MG63 (cell line): ENCODE data around the gene ARSB. TPM values are rescaled to one million over a fixed set of nuclear protein-coding genes. Genes with fewer than 3 reads are reported as not detected.
"Not testable (repeated sequence)": the region's sequence is repeated elsewhere in the genome, so short reads cannot be mapped to it uniquely, and the experiment has no call there.

Source experiments
- DNase-seq: peaks from one replicate; pipeline ENCODE4 v3.0.0-alpha.2; 2020
- H3K27me3 ChIP-seq: fragments of 250-450 bp; sonication (Bioruptor Pico); 2 replicates; pipeline ENCODE4 v1.5.1; 2020; ENCODE audit warnings: mild to moderate bottlenecking, moderate library complexity
- H3K36me3 ChIP-seq: fragments of 250-450 bp; sonication (Bioruptor Pico); 2 replicates; pipeline ENCODE4 v1.5.1; 2020; ENCODE audit warnings: mild to moderate bottlenecking, moderate library complexity
- H3K4me3 ChIP-seq: fragments of 250-450 bp; sonication (Bioruptor Pico); 2 replicates; pipeline ENCODE4 v1.5.1; 2020; ENCODE audit warnings: mild to moderate bottlenecking, moderate library complexity
- H3K9me3 ChIP-seq: fragments of 250-450 bp; sonication (Bioruptor Pico); 2 replicates; pipeline ENCODE4 v1.5.1; 2020; ENCODE audit warnings: mild to moderate bottlenecking, moderate library complexity
- total RNA-seq: library from RNA; depleted of rRNA; stranded (reverse); fragments of >200 nt; shearing (Covaris generic); gene quantifications from 2 replicates; pipeline ENCODE4 v1.2.3, GENCODE V29; 2014; ENCODE audit warnings: low replicate concordance

Gene ARSB
- total RNA-seq, 1 experiment from 2014 or later = 10.2 TPM

GRCh38 chr5:78750281-78750680 lies 234.8 kb downstream of the ARSB start:
- H3K9me3 ChIP-seq = no peaks in the 10 kb centered on the region
- H3K27me3 ChIP-seq = no peaks in the 10 kb centered on the region
- DNase-seq = no peak
- no peak overlapping the region for H3K4me3 ChIP-seq
- H3K36me3 ChIP-seq = no peaks in the 10 kb centered on the region

DNA sequence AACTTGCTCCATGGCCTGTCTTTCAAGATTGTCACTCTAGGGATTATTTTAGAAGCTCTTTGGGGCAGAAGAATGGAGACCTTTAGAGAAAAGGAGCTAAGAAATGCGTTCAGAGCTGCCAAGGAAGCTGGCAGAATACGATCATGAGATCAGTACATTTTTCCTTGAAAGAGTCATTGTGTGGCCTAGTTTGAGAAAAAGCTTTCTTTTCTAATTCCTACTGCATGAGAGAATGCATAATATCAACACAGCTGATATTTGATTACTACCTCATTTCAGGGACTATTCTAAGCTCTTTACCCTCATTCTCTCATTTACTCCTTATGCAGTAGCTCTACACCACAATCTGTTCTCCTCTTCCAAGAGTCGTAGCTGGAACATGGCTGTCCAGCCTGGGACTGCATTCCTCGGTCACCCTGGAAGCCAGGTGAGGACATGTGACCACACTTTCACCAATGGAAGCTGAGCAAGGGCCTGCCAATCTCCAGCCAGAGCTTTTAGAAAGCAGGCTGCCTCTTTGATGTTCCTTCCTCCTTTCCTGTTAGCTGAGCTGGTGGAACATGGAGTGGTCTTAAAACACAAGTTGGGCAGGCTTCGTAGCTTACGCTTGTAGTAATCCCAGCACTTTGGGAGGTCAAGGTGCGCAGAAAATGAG lies 237.3 kb downstream of the ARSB start:
- peak; percentile 55 for DNase-seq
- H3K27me3 ChIP-seq = no peaks in the 10 kb centered on the region
- no peaks in the 10 kb centered on the region for H3K36me3 ChIP-seq
- no peaks in the 10 kb centered on the region for H3K9me3 ChIP-seq
- H3K4me3 ChIP-seq = no peak overlapping the region

GRCh38 chr5:78747055-78747454 lies 238.1 kb downstream of the ARSB start:
- no peak overlapping the region for H3K4me3 ChIP-seq

DNA sequence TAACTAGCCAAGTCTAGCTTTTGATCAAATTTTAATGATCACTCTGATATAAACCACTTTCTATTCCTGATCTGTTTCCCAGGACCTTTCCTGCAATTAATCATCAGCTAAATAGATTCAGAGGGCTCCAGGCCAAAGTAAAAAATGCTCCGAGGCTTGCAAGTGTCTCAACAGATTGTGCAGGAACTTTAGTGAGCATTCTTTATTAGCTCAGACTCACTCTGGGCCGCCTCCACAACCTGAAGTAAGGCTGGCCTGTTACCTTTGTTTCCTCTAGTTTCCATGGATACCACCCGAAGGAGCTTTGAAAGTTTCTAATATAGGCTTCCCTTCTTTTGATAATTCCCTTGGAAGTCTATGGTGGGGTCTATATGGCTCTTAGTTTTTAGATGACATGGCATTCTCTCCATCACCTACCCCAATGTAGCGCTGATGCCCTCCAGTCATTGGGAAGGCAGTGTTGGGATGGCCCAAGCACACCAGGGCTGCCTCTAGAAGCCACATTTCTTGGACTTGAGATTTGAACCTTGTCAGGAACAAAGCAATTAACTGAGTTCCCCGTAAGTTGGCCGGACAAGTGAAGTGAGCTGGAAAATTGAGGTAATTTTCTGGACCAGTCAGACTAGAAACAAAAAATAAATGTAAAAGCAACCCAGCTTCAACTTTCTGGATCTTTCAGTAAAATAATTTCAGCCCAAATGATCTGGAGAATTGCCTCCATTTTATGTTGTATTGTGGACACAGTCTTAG lies 238.9 kb downstream of the ARSB start:
- Histone ChIP-seq H3K27me3 (no peaks in the 10 kb centered on the region), H3K4me3 (no peak overlapping the region), H3K9me3 (no peaks in the 10 kb centered on the region), H3K36me3 (no peaks in the 10 kb centered on the region)
- DNase-seq = no peak

More at GRCh38 chr5:78747055-78747454, 238.1 kb downstream of the ARSB start:
- no peaks in the 10 kb centered on the region for H3K27me3 ChIP-seq
- no peaks in the 10 kb centered on the region for H3K36me3 ChIP-seq
- no peaks in the 10 kb centered on the region for H3K9me3 ChIP-seq
- peak; percentile 39 for DNase-seq

DNA sequence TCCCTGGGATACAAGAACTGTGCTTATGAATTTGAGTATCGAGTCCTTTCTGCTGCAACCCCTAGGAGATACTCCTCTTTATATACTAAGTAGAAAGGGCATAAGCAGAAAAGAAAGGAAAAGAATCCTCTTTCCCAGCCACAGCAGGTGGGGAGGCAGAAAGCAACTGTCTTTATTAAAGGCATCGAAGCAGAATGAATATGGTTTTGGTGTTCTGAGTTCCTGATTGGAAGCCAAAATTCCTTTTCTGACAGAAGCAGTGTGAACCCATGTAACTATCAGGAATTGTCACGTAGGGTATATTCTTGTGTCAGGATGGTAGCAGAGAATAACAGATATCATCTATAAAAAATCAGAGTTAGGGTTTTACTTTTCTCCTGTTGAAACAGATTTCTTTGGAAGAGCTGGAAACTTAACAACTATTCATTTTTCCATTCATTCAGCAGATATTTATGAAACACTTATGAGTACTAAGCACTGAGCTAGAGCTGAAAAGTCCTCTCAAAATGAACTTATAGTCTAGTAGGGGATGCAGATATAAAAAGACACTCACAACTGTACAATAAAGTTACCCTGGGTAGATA lies 240.1 kb downstream of the ARSB start:
- Histone ChIP-seq H3K4me3 (no peak overlapping the region), H3K9me3 (no peaks in the 10 kb centered on the region), H3K27me3 (no peaks in the 10 kb centered on the region), H3K36me3 (no peaks in the 10 kb centered on the region)
- no peak for DNase-seq

DNA sequence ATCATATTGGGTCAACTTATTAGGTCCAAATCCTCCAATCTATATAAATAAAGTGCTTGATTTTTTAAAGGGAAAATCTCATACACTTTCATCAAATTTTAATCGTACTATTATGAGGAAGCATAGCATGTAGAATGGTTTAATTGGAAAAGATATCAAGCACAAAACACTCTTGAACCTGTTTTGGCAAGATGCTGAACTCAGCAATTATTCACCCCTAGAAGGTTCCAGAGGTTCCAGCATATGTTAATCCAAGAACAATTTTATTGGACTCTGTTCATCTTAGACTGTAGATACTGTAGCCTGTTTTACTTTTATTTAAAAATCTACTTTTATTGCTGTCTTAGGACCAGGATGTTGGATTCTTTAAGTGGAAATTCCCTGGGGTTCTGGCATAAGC lies 244.1 kb downstream of the ARSB start:
- DNase-seq = no peak

DNA sequence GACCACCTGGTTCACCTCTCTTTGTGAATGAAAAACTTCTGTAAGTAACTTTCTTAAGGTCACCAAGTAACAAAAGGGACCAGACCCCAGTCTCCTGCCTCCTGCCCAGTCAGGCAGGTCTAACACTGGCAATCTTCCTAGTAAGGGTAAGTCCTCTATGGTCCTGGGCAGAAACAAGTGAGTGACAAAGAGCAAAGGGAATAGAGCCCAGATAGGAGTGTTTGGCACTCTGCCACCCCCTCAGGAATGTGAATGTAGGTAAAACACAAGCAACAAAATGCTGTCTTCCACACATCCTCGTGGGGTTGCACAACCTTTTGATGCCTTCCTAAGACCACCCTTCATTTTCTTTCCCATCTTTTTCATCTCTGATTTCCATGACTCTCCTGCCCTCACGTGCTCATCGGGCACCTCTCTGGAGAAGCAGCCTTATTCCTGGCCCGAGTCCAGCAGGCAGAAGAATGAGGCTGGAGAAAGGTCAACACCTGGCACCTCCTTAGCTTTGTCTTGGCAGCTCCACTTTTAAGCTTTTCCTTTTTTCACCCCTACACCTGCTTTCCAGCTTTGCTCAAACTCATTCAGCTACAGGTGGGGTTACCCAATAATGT lies 246.3 kb downstream of the ARSB start:
- Histone ChIP-seq H3K36me3 (no peaks in the 10 kb centered on the region), H3K9me3 (no peaks in the 10 kb centered on the region), H3K4me3 (no peak overlapping the region), H3K27me3 (no peaks in the 10 kb centered on the region)
- DNase-seq = no peak

More for the DNA sequence above, 244.1 kb downstream of the ARSB start:
- Histone ChIP-seq H3K36me3 (no peaks in the 10 kb centered on the region), H3K9me3 (no peaks in the 10 kb centered on the region), H3K4me3 (no peak overlapping the region), H3K27me3 (no peaks in the 10 kb centered on the region)

GRCh38 chr5:78738104-78738503 lies 247.0 kb downstream of the ARSB start:
- no peaks in the 10 kb centered on the region for H3K36me3 ChIP-seq
- DNase-seq = no peak
- H3K4me3 ChIP-seq = no peak overlapping the region
- no peaks in the 10 kb centered on the region for H3K9me3 ChIP-seq
- H3K27me3 ChIP-seq = no peaks in the 10 kb centered on the region

- Histone ChIP-seq H3K27me3 (no peaks in the 10 kb centered on the region), H3K9me3 (no peaks in the 10 kb centered on the region), H3K4me3 (no peak overlapping the region), H3K36me3 (no peaks in the 10 kb centered on the region)
- no peak for DNase-seq
Observed at GRCh38 chr5:78735834-78736463, 249.2 kb downstream of the ARSB start.

GRCh38 chr5:78734950-78735349 lies 250.2 kb downstream of the ARSB start:
- no peaks in the 10 kb centered on the region for H3K27me3 ChIP-seq
- no peak overlapping the region for H3K4me3 ChIP-seq
- DNase-seq = no peak
- no peaks in the 10 kb centered on the region for H3K36me3 ChIP-seq
- H3K9me3 ChIP-seq = no peaks in the 10 kb centered on the region

- DNase-seq = peak; percentile 20
- Histone ChIP-seq H3K9me3 (no peaks in the 10 kb centered on the region), H3K4me3 (no peak overlapping the region), H3K36me3 (no peaks in the 10 kb centered on the region), H3K27me3 (no peaks in the 10 kb centered on the region)
Observed at GRCh38 chr5:78734094-78734845, 250.8 kb downstream of the ARSB start.

DNA sequence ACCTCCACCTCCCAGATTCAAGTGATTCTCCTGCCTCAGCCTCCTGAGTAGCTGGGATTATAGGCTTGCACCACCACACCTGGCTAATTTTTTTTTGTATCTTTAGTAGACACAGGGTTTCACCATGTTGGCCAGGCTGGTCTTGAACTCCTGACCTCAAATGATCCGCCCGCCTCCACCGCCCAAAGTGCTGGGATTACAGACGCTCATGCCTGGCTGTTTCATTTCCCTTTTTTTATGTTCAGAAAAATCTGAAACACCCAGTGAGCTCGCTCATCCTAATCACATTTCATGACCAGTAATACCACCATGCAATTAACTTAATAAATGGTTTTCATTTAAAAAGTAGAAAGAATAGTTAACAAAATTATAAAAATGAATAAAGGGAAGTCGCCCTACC lies 252.4 kb downstream of the ARSB start:
- not testable (repeated sequence) for H3K27me3 ChIP-seq, H3K36me3 ChIP-seq, DNase-seq, H3K4me3 ChIP-seq, H3K9me3 ChIP-seq

GRCh38 chr5:78731884-78732283 lies 253.2 kb downstream of the ARSB start:
- H3K27me3 ChIP-seq = no peaks in the 10 kb centered on the region
- H3K36me3 ChIP-seq = no peaks in the 10 kb centered on the region
- DNase-seq = no peak
- H3K4me3 ChIP-seq = no peak overlapping the region
- no peaks in the 10 kb centered on the region for H3K9me3 ChIP-seq

DNA sequence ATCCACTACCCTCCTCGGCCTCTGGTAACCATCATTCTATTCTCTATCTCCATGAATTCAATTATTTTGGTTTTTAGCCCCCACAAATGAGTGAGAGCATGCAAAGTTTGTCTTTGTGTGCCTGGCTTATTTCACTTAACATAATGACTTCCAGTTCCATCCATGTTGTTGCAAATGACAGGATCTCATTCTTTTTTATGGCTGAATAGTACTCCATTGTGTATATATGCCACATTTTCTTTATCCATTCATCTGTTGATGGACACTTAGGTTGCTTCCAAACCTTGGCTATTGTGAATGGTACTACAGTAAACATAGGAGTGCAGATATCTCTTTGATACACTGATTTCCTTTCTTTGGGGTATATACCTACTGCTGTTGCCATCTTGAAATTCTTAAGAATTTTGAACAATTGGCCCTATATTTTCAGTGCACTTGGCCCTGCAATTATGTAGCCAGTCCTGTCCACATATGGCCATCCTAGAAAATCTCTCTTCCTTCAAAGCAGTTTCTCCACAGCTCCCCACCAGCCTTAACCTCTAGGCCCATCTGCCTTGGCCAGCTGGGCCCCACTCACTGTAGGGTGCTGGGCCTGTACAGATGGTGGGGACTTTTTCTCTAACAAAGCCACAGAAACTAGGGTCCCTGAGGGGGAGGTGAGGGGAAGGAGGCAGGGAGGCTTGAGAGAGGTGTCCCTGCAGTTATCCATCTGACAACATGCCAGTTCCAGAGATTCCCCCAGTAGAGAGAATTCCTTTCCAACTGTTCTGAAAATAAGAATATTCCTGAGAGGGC lies 254.6 kb downstream of the ARSB start:
- Histone ChIP-seq H3K36me3 (no peaks in the 10 kb centered on the region), H3K9me3 (no peaks in the 10 kb centered on the region), H3K27me3 (no peaks in the 10 kb centered on the region), H3K4me3 (no peak overlapping the region)
- no peak for DNase-seq

GRCh38 chr5:78727786-78728761 lies 257.0 kb downstream of the ARSB start:
- Histone ChIP-seq H3K9me3 (no peaks in the 10 kb centered on the region), H3K27me3 (no peaks in the 10 kb centered on the region)
- DNase-seq = no peak

More at GRCh38 chr5:78727786-78728761, 257.0 kb downstream of the ARSB start:
- Histone ChIP-seq H3K36me3 (no peaks in the 10 kb centered on the region), H3K4me3 (no peak overlapping the region)
